Lower leg skin (tissue), 4 donors: Measurements from ENCODE around the gene AKT2. TPM values are rescaled to one million over a fixed set of nuclear protein-coding genes. Genes with fewer than 3 reads are reported as not detected.

ENCODE experiments used
- DNase-seq, 2 donors: peaks; one replicate each; pipeline ENCODE4 v3.0.0-alpha.2; 2019; ENCODE audit warnings: low spot score in 2 of 2
- H3K4me3 ChIP-seq: fragments of 200-600 bp; sonication (generic); 2 replicates; pipeline ENCODE4 v1.5.1; 2017; ENCODE audit warnings: mild to moderate bottlenecking, low read depth; ENCODE audit not compliant: poor library complexity, severe bottlenecking
- POLR2A ChIP-seq, 2 donors: fragments of 450-650 bp; IDR thresholded peaks; one replicate each; pipeline ENCODE4 v1.6.1; 2016 to 2017; ENCODE audit warnings: antibody characterized with exemption in 2 of 2, mild to moderate bottlenecking in 1 of 2, moderate library complexity in 1 of 2
- WGBS, 2 donors: methylation state at CpG; one replicate each; pipeline ENCODE4 v1.1.5; 2018; 5-methylcytosine and 5-hydroxymethylcytosine counted together
- intact Hi-C: fragments of 100-400 bp; cut with DNase I; formaldehyde crosslinking; loops from one replicate; pipeline ENCODE4 v1.15.0; 2023; ENCODE audit warnings: low total_unique reads
- total RNA-seq, 4 donors: library from RNA; depleted of rRNA; stranded (reverse); fragments of >200 nt; gene quantifications; one replicate each; pipeline ENCODE4 v1.1.0, GENCODE V29; 2016
- TF ChIP-seq, protein P1 (sequence below), 3 donors: fragments of 450-650 bp; IDR thresholded peaks; one replicate each; pipeline ENCODE4 v1.5.1; 2016; ENCODE audit warnings: antibody characterized with exemption in 3 of 3, mild to moderate bottlenecking in 3 of 3, moderate library complexity in 2 of 3

The AKT2 gene
- total RNA-seq, 4 donors from 2014 or later = 71.1 to 129 (median 82.2) TPM

DNA sequence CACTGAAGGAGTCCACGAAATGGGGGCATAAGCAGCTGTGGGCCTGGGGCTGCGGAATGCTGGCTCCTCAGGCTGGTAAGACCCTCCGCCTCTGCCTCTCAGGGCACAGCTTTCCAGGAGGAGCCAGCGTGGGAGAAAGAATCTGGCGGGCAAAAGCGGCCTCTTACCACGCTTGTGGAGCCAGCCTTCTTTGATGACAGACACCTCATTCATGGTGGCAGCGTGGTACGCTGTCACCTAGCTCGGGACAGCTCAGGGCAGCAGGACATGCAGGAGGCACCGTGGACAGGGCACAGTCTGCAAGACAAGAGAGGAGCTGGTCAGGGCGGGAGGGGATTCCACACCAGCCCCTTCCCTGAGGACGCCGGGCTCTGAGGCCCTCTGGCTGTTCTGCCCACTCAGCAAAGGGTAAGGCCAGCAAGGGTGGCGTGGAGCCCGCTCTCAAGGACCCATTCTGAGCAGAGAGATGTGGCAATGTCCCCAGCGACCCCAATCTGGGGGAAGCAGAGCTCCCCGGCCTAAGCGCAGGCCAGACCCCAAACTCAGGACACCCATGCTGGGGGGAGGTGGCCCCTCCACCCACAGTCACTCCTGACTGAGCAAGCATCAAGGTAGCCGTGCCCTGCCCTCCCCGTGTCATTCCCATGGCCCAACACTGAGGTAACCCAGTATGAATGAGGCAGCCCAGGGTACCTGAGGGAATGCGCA lies 19.9 kb downstream of the AKT2 start:
- TF ChIP-seq, protein P1, sequence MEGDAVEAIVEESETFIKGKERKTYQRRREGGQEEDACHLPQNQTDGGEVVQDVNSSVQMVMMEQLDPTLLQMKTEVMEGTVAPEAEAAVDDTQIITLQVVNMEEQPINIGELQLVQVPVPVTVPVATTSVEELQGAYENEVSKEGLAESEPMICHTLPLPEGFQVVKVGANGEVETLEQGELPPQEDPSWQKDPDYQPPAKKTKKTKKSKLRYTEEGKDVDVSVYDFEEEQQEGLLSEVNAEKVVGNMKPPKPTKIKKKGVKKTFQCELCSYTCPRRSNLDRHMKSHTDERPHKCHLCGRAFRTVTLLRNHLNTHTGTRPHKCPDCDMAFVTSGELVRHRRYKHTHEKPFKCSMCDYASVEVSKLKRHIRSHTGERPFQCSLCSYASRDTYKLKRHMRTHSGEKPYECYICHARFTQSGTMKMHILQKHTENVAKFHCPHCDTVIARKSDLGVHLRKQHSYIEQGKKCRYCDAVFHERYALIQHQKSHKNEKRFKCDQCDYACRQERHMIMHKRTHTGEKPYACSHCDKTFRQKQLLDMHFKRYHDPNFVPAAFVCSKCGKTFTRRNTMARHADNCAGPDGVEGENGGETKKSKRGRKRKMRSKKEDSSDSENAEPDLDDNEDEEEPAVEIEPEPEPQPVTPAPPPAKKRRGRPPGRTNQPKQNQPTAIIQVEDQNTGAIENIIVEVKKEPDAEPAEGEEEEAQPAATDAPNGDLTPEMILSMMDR (IDR thresholded peaks at IDR 0.05) = no peak
- TF ChIP-seq POLR2A (IDR thresholded peaks at IDR 0.05) = no peak
- no peak overlapping the region for H3K4me3 ChIP-seq
- no peak for DNase-seq
- WGBS, 2 donors = 95 to 96% methylated on average over 22 of the region's 22 CpGs
- intact Hi-C loops = no loop called here

- intact Hi-C loops = no loop called here
- TF ChIP-seq POLR2A (IDR thresholded peaks at IDR 0.05) = no peak
- TF ChIP-seq, protein P1 (IDR thresholded peaks at IDR 0.05) = no peak
- 85 to 87% methylated on average over 19 of the region's 19 CpGs for WGBS, 2 donors
Measured at GRCh38 chr19:40264314-40265054, 20.7 kb downstream of the AKT2 start.

GRCh38 chr19:40263440-40264313 lies 21.5 kb downstream of the AKT2 start:
- intact Hi-C loops = no loop called here
- H3K4me3 ChIP-seq = no peak overlapping the region
- 89 to 92% methylated on average over 24 of the region's 24 CpGs for WGBS, 2 donors
- DNase-seq = no peak
- TF ChIP-seq, protein P1 (IDR thresholded peaks at IDR 0.05) = no peak
- TF ChIP-seq POLR2A (IDR thresholded peaks at IDR 0.05) = no peak

More at GRCh38 chr19:40264314-40265054, 20.7 kb downstream of the AKT2 start:
- no peak overlapping the region for H3K4me3 ChIP-seq
- no peak for DNase-seq

DNA sequence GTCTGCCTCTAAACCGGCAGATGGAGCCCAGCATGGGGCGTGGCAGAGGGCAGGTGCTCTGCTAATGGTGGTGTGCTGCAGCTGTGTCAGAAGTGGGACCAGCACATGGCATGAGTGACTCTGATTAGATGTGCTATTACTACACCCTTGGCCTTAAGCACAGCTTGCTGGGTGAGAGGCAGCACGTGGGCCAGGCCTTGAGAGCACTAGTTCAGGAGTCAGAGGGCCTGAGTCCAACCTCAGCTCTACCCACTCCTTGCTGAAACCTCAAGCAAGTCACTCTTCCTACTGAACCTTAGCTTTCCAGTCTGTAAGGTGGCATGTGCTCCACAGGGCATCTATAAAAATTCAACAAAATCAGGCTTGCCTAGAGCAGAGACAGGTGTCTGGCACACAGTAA lies 22.7 kb downstream of the AKT2 start:
- TF ChIP-seq POLR2A (IDR thresholded peaks at IDR 0.05) = no peak
- TF ChIP-seq, protein P1 (IDR thresholded peaks at IDR 0.05) = no peak
- DNase-seq = no peak
- intact Hi-C loops = no loop called here
- WGBS, 2 donors = 81 to 94% methylated on average over 3 of the region's 3 CpGs
- H3K4me3 ChIP-seq = no peak overlapping the region

DNA sequence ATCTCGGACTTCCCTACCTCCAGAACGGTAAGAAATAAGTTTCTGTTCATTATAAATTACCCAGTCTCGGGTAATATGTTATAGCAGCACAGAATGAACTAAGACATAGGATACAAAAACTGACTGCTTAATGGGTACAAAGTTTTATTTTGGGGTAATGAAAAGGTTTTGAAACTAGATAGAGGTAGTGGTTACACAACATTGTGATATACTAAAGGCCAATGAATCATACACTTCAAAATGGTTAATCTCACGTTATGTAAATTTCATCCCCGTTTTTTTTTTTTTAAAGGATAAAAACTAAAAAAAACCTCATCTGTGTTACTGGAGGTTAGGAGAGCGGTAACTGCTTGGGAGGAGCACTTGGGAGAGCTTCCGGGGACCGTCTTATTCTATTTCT lies 23.5 kb downstream of the AKT2 start:
- no peak for TF ChIP-seq POLR2A (IDR thresholded peaks at IDR 0.05)
- TF ChIP-seq, protein P1 (IDR thresholded peaks at IDR 0.05) = no peak
- 78 to 79% methylated on average over 8 of the region's 8 CpGs for WGBS, 2 donors
- H3K4me3 ChIP-seq = no peak overlapping the region
- intact Hi-C loops = no loop called here
- DNase-seq = no peak
